NCI-H2029 (cell line): ENCODE data around the gene SLC9C2.

Source experiments
- DNase-seq: peaks from one replicate; lab custom pipeline; 2025; lab: John Stamatoyannopoulos, UW

Gene SLC9C2

GRCh38 chr1:173451981-173452380 lies 150.9 kb downstream of the SLC9C2 start:
- peak; percentile 24 for DNase-seq
